GM23248 (cell line): ENCODE measurements around the gene GTF2A2.

Source experiments
- EZH2 ChIP-seq: fragments of 200-600 bp; sonication (generic); IDR thresholded peaks from 2 replicates; pipeline ENCODE4 v1.6.1; 2018; ENCODE audit warnings: antibody characterized with exemption, mild to moderate bottlenecking; ENCODE audit not compliant: insufficient read depth, poor library complexity, severe bottlenecking
- EZH2phosphoT487 ChIP-seq: fragments of 200-600 bp; sonication (generic); IDR thresholded peaks from 2 replicates; pipeline ENCODE4 v1.6.1; 2018; ENCODE audit warnings: antibody characterized with exemption, moderate library complexity, mild to moderate bottlenecking, low read depth; ENCODE audit not compliant: insufficient read depth

GRCh38 chr15:59644756-59645155 lies 12.6 kb downstream of the GTF2A2 start:
- TF ChIP-seq EZH2 (no peak), EZH2phosphoT487 (no peak)
